ENCODE measurements around the gene AKNA.

DNA sequence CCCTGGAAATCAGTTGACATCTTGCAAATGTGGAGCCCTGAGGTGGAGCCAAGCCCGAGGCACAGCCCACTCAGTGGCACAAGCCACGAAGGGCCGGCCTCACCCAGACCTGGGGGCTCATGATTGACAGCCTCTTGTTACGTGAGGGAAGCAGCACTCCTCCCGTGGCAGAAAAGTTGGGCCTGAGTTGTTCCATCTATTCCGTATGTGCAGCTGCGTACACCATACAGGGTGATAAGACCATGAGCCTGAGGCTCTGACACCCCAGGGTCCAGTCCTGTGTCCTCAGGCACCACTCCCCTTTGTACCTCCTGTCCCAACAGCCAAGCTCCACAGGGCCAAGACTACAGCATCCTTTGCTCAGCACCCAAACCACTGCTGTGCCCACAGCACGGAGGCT is 60.0 kb downstream of the AKNA start:
- no peak for TF ChIP-seq POLR2AphosphoS5 (IDR thresholded peaks at IDR 0.05; ENCODE audit: low read depth, low read length)
- TF ChIP-seq POLR2A (IDR thresholded peaks at IDR 0.05; ENCODE audit: low read depth, low read length) = no peak
